ENCODE data around the gene SLC1A3. TPM values are rescaled to one million over a fixed set of nuclear protein-coding genes. Genes with fewer than 3 reads are reported as not detected.

Gene SLC1A3
- total and polyA plus RNA-seq, 2 of the 4 experiments (the other 2 are of a cell fraction), result 0.27 to 1.3 TPM

DNA sequence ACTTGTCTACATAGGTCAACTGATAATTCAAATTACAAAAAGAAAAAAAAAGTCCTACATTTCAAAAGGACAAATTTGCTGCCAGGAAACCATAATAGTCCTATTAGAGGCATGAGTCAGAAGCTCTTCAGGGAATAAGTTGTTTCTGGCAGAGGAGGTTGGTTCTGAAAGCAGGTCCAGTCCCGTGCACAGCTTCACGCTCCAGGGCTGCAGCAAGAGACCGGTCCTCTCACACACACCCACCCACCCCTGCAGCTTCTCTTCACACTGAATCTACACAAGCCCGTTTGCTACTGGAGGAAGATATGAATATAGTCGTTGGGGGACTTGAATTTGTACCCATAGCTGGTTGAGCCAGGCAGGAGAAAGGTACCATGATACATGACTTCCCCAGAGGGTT, 36.9 kb upstream of the SLC1A3 start:
- Histone ChIP-seq H3K79me1 (ENCODE audit: low read depth in 1 of 2, low read length in 2 of 2) (no peaks in the 10 kb centered on the region), H3K27me3 (ENCODE audit: control insufficient read depth, insufficient read depth, low read length) (no peaks in the 10 kb centered on the region), H2BK120ac (ENCODE audit: low read depth, low read length) (no peak overlapping the region), H3K4me2 (ENCODE audit: low read depth, low read length) (no peak overlapping the region), H4K91ac (ENCODE audit: insufficient read depth, low read depth, low read length) (no peak overlapping the region), H3K27ac (ENCODE audit: insufficient read depth, low read length) (no peak overlapping the region), H3K18ac (ENCODE audit: low read depth, low read length) (no peak overlapping the region), H2AFZ (replicated peaks; ENCODE audit: low read length, poor library complexity) (no peak overlapping the region), H3K56ac (ENCODE audit: extremely low read depth, insufficient read depth, low read length) (no peak overlapping the region), H4K8ac (ENCODE audit: low read depth in 2 of 2, low read length in 2 of 2) (no peak overlapping the region), H3K9me1 (ENCODE audit: insufficient read depth, low read length) (no peaks in the 10 kb centered on the region), H3K36me3 (ENCODE audit: control insufficient read depth, insufficient read depth, low read length) (no peaks in the 10 kb centered on the region), H2AK5ac (ENCODE audit: low read depth, low read length) (no peak overlapping the region), H4K5ac (ENCODE audit: low read depth, low read length) (no peak overlapping the region), H2BK5ac (ENCODE audit: low read depth, low read length, poor library complexity, severe bottlenecking) (no peak overlapping the region), H3K23ac (ENCODE audit: low read depth, low read length) (no peak overlapping the region), H3K4me3 (ENCODE audit: insufficient read depth, low read depth, low read length) (no peak overlapping the region), H3K4me1 (ENCODE audit: control insufficient read depth, insufficient read depth, low read length) (peaks cover 3% of the 10 kb centered on the region; the same call in 1 of the 2 replicates), H4K20me1 (ENCODE audit: insufficient read depth, low read length) (no peaks in the 10 kb centered on the region), H2BK15ac (ENCODE audit: low read depth, low read length) (no peak overlapping the region), H2AK9ac (replicated peaks; ENCODE audit: low read depth, low read length, poor library complexity) (no peak overlapping the region), H3K14ac (replicated peaks; ENCODE audit: low read depth, low read length) (no peak overlapping the region), H3K9me3 (ENCODE audit: control insufficient read depth, insufficient read depth, low read length) (no peaks in the 10 kb centered on the region), H3K4ac (ENCODE audit: low read depth, low read length) (no peak overlapping the region), H3K9ac (ENCODE audit: low read depth, low read length) (no peak overlapping the region), H2BK20ac (ENCODE audit: low read depth, low read length) (no peak overlapping the region)
- no CpG with 5 or more reads among the region's 5 CpGs for WGBS, 2 experiments (ENCODE audit: extremely low coverage in 2 of 2, insufficient read length in 1 of 2)
- ChIA-PET CTCF (no interaction called here), POLR2A (ENCODE audit: unreplicated experiment) (no interaction called here)
- BruUV-seq (replicated peaks), result no TSS peak
- intact Hi-C loops (cut with micrococcal nuclease), result no loop called here
- no peak for DNase-seq
- dilution Hi-C loops (cut with HindIII; ENCODE audit: low sequenced_read_pairs, unreplicated experiment), result no loop called here
- ATAC-seq (ENCODE audit: low read depth), result no peak
- in situ Hi-C loops (cut with MboI; ENCODE audit: low sequenced_read_pairs), result no loop called here
- no peak for TF ChIP-seq CHD1 (IDR thresholded peaks at IDR 0.05; ENCODE audit: low read depth, low read length)
- TF ChIP-seq NFE2L2 (IDR thresholded peaks at IDR 0.05; ENCODE audit: low read depth, low read length), result no peak
- TF ChIP-seq CEBPB (IDR thresholded peaks at IDR 0.05; ENCODE audit: low read depth, low read length), result no peak
- no peak for TF ChIP-seq RCOR1 (IDR thresholded peaks at IDR 0.05; ENCODE audit: insufficient replicate concordance, low read length)
- no peak for TF ChIP-seq ELK1 (IDR thresholded peaks at IDR 0.05; ENCODE audit: borderline replicate concordance, low read depth, low read length)
- no peak for TF ChIP-seq MAZ (IDR thresholded peaks at IDR 0.05; ENCODE audit: borderline replicate concordance, low read depth, low read length)
